NCI-H446 (cell line): ENCODE results near the gene BST1.
A peak's percentile ranks its signal among the peaks of the same experiment; 100 is the strongest.
"Not testable (repeated sequence)": the region's sequence is repeated elsewhere in the genome, so short reads cannot be mapped to it uniquely, and the experiment has no call there.

Experiments
- DNase-seq, 2 experiments: peaks; one replicate each; lab custom pipeline; 2025; lab: John Stamatoyannopoulos, UW

The BST1 gene

GRCh38 chr4:15749001-15749400 lies 46.1 kb downstream of the BST1 start:
- DNase-seq = no peak

GRCh38 chr4:15751153-15751552 lies 48.3 kb downstream of the BST1 start:
- DNase-seq = no peak

DNA sequence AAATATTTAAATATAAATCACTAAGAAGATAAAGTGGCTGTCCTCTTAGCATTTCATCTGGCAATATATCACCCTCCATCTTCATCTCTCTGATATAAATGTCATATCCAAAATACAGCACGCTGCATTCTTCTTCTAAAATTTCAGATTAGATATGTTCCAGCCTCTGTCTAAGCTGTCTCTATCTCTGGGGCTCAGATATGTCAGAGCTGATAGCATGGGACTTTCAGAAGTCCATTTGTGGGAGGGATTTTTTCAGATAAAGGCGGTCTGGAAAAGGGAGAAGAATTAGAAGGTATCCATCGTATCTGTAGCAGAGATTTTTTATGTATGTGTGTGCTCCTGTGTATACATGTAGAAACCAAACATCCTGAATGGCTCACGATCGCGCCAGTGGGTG lies 50.2 kb downstream of the BST1 start:
- DNase-seq = no peak

- DNase-seq = no peak
These were observed 50.9 kb downstream of the BST1 start for GRCh38 chr4:15753786-15754185.

DNA sequence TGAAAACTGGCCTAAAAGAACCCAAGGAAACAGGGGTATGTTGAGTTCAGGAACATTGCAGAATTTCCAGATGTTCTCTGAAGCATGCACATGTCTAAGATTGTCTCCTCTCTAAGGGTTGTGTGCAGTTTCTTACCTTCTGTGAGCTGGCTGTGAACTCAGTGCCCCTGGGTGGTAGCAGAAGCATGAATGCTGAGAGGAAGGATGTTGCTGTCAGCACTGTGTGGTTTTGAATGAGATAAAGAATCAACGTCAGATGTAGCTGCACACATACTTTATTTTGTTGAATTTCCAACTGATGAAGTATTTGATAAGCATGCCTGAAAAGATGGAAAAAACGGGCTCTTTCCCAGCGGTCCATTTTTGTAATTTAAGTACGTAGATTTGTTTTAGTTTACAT lies 51.5 kb downstream of the BST1 start:
- no peak for DNase-seq

GRCh38 chr4:15755321-15756155 lies 52.7 kb downstream of the BST1 start:
- DNase-seq = no peak

DNA sequence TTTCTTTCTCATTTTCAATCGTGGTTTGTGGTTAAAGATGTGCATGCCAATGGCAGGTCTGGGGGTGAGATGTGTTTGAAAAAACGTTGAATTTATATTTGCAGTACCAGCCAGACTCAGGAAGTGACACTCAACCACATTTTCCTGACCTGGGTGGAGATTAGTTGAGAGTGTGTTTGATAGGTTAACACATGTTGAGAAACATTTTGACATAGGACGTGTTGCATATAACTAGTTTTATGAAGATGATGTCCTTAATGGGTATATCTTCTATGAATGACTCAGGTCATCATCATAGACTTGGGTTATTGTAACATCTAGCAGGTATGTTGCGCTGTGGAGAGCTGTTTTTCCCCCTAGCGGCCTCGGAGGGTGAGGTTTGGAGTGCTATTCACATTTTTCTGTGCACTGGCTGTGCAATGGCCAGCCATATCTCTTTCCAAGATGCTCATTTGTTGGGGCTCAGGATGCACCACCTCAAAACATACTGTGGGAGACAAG lies 53.5 kb downstream of the BST1 start:
- no peak for DNase-seq

- no peak for DNase-seq
These were observed 54.2 kb downstream of the BST1 start for GRCh38 chr4:15757054-15757453.

- DNase-seq = no peak
These were observed 55.4 kb downstream of the BST1 start for GRCh38 chr4:15758294-15758693.

DNA sequence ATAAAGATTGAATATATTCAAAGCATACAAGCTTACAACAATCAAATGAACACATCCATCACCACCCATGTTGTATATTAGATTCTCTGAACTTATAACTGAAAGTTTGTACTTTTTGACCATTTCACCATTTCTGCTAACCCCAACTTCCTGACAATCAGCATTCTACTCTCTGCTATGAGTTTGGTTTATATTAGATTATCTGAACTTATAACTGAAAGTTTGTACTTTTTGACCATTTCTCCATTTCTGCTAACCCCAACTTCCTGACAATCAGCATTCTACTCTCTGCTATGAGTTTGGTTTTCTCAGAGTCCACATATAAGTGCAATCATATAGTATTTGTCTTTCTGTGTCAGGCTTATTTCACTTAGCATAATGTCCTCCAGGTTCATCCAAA lies 59.6 kb downstream of the BST1 start:
- DNase-seq = not testable (repeated sequence)

DNA sequence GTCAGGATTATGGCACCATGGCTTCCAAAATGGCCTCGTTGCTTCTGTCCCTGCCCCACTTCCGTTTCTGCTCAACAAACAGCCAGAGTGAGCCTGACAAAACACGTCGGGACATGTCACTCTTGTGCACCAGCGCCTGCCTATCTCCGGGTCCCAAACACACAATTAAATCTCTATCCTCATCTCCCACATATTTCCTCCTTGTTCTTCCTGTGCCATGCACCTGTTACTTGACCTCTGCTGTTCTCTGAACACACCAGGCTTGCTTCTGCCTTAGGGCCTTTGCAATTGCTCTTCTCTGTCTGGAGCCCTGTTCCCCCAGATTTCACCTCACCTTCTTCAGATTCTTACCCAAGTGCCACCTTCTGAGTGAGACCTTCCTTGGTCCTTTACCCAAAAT lies 62.5 kb downstream of the BST1 start:
- no peak for DNase-seq

DNA sequence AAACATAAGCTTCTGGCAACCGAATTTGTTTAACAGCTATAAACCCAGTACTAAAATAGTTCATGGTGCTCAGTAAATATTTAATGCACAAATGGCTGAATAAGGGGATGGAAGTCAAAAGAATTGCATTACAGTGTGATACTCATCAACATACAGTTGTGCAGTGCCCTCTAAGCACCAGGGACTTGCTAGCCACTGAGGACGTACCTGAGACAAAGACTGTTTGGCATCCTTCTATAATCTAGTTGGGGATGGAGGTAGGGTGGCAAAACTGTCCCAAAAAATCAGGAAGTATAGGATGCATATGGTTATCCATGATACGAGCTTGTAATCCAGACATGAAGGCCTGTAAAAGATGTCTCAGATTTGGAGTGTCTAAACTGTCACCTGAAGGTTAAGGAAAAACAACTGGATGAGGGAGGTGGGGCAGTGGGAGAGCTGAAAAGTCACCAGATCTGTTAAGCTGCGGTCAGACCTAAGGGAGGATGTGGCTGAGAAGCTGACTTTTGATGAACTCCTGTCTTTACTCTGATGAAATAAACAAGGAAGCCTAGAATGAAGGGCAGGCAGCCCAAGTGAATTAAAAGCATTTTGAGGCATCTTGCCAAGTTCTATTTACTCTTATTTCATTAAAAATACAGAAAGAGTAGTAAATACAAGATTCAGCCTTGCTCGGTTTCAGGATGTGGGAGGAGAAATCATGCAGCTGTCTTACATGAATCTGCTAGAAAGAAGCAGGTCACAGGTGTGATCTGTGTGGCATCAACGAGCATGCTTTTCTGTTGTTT lies 63.2 kb downstream of the BST1 start:
- DNase-seq = no peak

- no peak for DNase-seq
These were observed 64.0 kb downstream of the BST1 start for GRCh38 chr4:15766821-15767220.

- DNase-seq = no peak
These were observed 66.3 kb downstream of the BST1 start for GRCh38 chr4:15769202-15769601.

DNA sequence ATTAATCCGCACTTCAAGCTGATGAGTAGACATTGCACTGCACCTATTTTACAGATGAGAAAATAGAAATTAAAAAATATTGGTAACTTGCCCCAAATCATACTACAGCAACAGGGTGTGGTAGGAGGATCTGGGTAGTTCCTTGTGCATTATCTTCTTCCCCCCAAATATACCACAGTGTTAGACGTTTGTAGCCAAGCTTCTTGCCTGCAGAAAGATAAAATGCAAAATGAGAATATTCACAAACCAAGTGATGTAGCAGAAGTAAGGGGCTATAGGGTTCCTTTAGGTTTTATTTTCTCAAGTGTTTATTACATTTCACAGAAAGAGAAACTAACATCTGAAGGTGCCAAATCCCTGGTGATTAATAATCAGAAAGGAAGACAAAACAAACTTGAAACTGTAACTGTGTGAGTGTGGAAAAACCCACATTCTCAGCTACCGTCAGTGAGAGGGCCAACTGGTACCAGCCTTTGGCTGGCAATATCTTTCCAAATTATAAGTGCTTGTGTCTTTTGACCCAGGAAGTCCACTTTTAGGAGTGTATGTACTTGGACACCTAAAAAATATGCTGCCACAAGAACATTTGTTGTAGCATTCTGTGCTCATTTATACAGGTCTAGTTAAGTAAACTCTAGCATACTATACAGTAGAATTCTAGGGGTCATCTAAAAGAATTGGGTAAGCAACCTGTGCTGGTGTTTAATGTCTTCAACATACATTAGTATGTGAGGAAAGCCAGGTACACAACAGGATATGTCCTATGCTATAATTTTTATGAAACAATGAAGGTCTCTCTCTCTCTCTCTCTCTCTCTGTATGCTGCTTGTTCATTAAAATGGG lies 68.6 kb downstream of the BST1 start:
- DNase-seq = no peak

GRCh38 chr4:15774020-15774420 lies 71.2 kb downstream of the BST1 start:
- DNase-seq = no peak

- DNase-seq = no peak
These were observed 74.2 kb downstream of the BST1 start for GRCh38 chr4:15776871-15777648.

- no peak for DNase-seq
These were observed 74.9 kb downstream of the BST1 start for GRCh38 chr4:15777697-15778288.

DNA sequence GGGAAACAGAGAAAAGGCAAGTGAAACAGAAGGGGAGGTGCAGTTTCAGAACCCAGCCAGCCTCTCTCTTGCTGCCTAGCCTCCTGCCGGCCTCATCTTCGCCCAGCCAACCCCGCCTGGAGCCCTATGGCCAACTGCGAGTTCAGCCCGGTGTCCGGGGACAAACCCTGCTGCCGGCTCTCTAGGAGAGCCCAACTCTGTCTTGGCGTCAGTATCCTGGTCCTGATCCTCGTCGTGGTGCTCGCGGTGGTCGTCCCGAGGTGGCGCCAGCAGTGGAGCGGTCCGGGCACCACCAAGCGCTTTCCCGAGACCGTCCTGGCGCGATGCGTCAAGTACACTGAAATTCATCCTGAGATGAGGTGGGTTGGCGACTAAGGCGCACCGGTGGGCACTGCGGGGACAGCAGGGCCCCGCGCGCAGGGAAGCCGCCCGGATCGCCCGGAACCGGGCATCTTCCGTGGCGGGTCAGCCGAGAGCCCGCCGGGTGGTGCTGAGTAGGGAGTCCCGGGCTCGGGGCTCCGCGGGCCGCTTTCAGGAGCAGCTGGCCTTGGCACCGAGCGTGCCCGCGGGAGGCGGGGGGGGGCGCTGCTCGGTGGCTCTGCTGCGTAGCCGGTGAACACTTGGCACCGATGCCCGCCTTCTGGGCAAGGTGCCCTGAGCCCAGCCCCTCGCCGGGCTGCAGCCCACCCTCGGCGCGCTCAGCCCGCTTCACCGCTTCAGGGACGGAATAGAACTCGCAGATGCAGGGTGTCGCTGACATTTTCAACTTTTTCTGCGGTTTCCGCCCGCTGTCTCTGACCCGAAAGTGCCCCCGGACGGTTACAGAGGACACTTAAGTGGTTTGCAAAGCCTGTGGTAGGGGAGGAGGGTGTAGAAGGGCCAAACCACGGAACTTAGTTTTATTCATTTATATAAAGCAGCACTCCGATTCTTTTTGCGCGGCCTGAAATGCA lies 75.7 kb downstream of the BST1 start, which contains the start of gene CD38:
TSS of gene CD38 (plus strand) at position 40 of the 953 bp plus-strand sequence. CDS start at position 127, 87 bp downstream.
- DNase-seq = peak in 1 of 2 experiments; percentile 4

DNA sequence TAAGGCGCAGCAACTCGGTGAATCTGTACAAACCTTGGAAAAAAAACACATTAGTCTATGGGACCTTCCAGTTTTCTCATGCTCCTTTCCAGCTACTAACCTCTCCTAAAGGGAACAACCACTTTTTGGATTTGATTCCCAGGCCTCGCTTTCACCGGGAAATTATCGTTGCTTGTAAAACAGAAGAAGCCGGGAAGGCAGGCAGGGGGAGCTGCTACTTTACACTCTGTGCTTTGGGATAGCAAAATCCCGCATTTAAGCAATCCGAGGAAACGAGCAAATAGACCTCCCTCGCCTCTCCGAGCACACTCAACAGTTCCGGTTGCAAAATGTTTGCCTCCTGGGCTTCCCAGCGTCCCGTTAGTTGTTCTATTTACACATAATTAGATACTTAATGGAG lies 76.4 kb downstream of the BST1 start:
- DNase-seq = no peak
